Iris pigment epithelial cell (primary cell): ENCODE data around the gene FAM83E.
"Not testable (repeated sequence)": the region's sequence is repeated elsewhere in the genome, so short reads cannot be mapped to it uniquely, and the experiment has no call there.

Source experiments
- DNase-seq: peaks from one replicate; pipeline ENCODE4 v3.0.0-alpha.2; 2011; ENCODE audit warnings: low read depth

FAM83E gene

DNA sequence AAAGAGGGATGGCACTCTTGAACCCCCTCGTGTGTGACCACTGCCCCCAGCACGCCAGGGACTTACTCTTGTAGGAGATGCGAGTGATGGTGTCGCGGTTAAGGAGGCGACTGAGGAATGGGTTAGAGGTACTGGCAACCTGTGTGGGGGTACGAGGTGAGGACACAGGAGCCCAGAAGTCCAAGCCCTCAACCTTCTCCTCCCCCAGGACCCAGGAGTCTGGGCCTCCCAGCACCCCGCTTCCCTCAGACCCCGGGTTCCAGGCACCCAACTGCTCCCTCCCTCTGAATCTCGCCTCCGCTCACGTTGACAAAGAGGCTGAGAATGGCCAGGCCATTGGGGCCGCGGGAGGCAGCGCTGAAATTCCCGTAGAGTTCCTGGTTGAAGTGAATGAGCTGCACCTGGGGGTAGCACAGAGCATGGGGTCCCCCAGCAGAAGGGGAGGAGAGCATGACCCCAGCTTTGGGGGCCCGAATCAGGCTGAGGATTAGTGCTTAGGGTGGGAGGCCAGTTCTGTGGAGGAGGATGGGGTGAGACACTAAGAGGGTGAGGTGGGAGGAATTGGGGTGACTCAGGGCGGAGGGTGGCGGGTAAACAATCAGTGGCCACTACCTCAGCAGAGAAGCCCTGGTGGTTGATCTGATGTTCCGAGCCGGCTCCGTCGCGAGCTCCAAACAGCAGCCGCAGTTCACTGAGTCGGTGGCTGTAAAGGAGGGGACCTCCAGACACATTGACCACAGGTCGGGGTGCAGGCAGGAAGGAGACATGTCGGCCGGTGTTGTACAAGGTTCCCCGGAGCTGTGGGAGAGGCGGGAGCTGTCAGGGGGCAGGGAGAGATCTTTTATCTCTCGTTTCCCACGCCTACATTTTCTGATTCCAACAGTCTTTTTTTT lies 24.9 kb upstream of the FAM83E start:
- DNase-seq: no peak

DNA sequence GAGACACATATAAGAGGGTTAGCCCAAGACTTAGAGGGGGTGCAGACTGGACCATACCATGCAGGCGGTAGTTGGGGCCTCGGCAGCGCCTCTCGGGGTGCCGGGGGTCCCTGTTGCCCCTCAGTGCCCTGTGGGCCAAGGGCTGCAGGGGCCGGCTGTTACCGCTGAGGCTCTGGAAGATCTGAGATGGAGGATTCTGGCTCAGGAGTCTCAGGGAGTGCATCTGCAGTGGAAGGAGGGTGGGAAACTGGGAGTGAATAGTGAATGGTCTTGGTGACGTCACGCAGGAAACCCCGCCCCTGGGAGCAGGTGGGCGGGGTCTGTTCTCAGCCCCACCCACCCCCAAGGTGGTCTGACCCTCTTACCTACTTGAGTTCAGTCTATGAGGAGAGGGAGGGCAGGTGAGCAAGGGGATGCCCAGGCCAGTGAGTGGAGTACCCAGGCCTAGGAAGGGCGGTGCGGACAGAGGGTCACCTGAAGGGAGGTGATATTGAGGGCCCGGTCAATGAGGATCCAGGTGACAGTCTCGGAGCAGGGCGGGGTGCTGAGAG lies 24.0 kb upstream of the FAM83E start:
- no peak for DNase-seq

DNA sequence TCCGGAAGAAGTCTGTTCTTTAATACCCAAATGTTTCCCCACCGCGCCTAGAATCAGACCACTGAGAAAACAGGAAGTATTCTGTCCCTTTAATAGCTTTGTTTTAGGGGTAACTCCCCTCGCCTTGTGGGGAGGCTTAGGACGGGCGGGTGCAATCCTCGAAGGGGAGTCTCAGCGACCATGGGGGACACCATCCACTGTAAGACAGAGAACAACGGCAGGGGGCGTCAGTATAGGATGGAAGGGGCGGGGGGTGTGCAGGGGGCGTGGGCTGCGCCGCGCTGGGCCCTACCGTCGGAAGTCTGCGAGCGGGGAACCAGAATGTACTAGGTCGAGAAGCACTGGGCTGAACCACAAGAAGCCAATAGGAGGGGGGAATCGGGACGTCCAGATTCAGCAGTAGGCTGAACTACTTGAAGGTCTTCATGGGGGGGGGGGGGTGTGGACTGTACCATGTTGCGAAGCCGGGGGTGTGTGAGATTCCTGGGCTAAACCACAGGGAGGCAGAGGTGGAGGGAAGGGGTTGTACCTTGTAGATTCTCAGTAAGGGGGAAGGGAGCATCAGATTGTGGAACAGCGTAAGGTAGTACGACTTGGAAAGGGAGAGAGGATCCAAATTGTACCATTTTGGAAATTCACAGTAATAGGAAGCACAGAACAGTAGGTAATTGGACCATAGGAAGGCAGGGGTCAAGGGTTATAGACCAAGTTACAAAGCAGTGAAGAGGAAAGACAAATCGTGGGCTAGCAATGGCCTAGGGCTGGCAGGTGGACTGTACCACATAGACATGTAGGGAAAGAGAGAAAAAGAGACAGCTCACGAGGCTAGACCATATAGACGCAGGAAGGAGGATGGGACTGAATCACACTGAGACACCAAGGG lies 23.3 kb upstream of the FAM83E start:
- peak; percentile 97 for DNase-seq

DNA sequence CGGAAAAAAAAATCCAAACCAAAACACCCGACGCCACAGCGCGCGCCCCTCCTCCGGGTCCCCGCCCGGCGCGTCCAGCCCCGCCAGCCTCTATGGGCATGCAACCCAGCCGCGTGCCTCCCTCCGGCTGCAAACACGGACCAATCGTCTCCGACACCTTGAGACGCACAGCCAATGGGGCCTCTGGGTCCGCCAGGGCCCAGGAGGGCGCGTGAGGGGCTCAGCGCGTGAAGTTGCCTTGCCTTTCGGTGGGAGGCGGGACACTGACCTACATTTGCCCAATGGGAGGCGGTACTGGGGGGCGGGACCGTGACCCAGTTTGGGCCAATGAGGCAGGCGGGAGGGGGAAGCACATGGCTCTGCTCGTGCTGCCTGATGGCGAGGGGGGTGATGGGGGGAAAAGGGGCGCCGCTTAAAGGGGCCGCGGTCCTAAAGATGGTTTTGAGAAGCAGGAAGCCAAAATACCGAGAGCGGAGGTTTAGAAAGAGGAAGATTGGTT lies 22.6 kb upstream of the FAM83E start:
- DNase-seq: peak; percentile 99

DNA sequence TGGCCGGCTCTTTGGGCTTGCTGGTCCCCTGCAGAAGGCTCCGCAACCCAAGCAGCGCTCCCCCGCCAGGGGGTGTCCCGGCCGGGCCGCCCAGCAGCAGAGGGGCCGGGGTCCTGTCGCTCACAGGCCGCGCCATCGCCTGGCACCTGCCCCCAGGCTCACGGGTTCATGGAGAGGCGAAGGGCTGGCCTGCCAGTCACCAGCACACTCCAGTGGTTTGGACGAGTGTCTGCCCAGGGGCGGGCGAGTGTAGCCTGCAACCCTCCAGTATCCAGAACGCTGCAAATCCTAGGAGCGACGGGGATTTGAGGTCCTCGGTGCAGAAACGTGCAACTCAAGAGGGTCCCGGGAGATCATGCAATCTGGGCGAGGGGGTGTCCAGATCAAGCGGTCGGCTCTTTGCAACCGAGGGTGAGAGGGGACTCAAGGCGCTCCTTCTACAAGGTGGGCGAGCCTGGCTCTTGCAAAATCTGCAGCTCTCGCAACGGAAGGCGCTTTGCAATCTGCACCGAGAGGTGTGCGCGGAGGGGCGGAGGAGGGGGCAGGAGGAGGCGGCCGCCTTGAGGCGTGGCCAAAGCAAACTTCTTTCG lies 22.1 kb upstream of the FAM83E start, which contains the start of gene DBP:
Gene DBP (minus strand): TSS at position 521 of the 590 bp plus-strand sequence. CDS start 385 bp downstream, at position 136.
- DNase-seq: no peak

DNA sequence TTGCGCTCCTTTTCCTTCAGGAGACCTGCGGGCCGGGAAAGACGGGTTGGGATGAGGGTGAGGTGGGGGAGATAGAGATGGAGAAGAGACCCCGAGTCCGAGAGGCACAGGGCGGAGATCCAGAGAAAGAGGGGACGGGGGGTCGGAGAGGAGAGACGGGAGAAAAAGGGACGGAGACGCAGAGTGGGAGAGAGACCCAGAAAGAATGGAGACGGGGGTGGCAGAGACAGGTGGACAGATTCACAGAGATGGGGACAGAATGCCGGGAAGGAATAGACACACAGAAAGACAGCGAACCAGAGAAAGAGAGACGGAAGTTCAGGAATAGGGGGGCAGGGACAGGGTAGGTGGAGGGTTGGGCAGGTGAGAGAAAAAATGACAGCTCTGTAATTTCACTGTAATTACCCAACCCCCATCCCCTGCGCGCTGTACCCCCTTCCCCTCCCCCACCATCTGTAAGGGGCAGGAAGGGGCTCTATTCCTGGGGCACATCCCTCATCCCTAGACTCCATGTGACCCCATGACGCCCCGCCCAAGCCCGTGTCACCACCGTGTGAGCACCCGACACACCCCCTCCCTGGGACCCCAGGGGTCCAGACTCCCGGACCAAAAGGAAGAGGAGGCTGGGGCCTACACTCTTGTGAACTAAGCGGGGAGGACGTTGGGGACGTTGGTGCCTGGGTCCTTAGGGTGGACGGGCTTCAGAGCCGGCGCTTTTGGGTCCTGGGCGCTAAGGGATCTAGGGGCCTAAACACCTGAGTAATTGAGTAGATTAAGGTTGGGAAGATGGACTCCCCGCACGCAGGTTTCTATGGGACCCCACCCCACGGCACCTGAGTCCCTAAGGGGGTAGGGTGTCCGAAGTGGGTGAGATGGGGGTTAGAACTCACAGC lies 21.3 kb upstream of the FAM83E start:
- no peak for DNase-seq

DNA sequence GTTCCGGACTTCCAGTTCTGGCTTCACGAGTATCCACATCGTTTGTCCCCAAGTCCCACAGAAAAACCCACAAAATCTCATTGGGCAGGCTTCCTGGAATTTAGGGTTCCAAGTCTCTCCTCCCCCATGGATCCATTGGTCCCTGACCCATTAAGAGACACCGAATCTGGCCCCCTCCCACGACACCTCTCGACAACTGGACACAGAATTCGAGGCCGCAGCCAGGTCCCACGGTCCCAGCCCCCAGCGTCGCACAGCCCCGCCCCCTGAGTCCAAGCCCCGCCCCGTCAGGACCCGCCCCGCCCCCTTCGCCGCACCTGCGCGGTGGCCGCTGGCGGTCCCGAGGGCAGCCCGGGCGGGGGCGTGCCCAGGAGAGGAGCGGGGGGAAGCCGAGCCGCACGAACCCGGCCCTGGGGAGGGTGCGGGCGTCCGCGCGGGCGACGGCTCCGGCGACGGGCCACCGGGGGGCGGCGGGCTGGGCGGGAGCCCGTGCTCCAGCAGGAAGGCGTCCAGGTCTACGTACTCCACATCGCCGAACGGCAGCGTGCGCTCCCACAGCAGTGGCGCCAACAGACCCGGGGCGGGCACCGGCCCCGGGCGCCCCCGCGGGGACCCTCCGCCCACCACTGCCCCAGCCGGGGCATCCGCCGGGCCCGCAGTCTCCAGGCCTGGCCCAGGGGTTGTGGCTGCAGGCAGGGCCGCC lies 20.5 kb upstream of the FAM83E start:
- no peak for DNase-seq

DNA sequence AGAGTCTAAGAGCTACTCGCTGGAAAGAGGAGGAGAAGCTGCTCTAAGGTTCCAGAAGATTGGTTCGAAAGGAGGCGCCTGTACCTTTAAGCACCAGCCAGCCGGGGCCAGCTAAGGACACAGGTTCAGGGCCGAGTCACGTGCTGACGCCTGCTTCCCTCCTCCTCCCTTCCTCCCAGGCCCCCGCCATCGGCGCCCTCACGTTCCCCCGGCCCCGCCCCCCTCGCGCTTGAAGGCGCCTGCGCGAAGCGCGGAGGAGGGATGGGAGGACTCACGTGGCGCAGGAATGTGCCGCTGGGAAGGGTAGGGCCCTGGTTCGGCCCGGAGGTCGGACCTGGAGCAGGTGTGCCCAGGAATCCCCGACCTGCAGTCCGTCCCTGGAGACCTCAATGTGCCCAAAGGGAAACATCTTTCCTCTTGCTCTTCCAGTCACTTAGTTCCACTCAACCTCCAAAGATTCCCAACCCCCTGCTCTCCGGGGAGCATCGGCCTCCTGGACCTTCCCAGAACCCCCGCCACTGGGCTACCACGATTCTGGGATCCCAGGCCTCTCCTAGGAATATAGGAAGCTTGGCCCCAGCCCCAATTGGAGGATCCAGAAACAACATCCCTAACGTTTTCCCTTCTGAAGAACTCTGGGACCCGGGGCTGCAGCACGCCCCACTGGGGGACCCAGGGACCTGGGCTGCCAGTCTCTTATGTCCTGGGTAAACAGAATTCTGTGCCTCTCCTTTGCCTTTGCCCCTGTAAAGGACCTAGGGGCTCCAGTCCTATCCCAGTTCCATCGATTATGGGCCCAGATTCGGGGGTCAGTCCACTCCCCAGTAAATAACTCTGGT lies 19.8 kb upstream of the FAM83E start:
- DNase-seq: peak; percentile 93

DNA sequence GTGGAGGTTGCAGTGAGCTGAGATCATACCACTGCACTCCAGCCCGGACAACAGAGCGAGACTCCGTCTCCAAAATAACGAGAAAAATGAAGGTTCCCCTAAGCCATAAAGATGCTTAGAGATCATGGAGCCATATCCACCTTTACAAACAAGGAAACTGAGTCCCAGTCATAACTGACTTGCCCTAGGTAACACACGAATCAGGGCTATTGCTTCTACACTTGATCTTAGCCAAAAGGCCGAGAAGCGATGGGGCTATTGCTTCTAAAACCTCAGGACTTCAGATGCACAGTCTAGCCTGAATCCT lies 19.1 kb upstream of the FAM83E start:
- no peak for DNase-seq

DNA sequence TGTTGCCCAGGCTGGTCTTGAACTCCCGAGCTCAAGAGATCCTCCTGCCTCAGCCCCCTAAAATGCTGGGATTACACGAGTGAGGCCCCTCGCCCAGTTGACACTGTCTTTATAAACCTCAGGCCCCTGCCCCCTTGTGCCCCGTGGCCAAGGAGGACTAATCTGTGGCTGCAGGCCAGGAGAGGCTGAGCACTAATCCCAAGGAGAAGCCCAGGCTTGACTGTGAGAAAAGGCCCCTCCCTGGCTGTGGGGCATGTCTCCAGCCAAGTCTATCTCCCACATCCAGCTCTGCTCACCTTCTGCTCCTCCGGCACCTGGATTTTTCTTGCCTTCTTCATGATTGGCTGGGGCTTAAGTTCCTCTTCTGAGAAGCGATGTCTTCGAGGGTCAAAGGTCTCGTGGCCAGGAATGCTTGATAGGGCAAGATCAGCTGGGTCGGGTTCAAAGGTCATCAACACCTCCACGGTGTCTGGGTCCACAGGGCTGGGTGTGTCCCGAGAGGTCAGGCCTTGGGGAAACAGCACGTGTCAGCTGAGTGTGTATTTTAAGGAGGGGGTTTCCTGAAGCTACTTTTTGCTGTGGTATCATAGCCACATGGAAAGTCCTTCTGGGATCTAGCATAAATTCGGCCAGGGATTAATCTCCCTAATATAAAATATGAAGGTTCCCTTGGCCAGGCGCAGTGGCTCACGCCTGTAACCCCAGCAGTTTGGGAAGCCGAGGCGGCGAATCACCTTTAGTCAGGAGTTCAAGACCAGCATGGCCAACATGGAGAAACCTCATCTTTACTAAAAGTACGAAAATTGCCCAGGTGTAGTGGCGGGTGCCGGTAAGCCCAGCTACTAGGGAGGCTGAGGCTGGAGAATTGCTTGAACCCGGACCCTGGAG lies 18.5 kb upstream of the FAM83E start:
- DNase-seq: no peak

DNA sequence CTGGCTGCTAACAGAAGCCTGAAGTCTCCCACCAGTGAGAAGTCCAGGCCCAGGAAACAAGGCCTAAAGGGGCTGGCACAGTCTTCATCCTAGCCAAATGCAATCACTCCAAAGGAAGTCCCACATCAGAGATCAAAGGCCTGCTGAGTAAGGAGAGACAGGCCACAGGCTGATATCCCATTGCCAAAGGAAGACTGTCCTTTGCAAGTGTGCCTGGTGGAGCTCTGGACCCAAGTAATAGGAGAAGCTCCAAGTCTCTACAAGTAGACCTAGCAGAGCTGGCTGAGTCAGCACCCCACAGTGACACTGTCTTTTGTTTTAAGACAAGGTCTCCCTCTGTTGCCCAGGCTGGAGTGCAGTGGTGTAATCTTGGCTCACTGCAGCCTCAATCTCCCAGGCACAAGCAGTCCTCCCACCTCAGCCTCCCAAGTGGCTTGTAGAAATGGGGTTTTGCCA lies 17.8 kb upstream of the FAM83E start:
- DNase-seq: no peak

DNA sequence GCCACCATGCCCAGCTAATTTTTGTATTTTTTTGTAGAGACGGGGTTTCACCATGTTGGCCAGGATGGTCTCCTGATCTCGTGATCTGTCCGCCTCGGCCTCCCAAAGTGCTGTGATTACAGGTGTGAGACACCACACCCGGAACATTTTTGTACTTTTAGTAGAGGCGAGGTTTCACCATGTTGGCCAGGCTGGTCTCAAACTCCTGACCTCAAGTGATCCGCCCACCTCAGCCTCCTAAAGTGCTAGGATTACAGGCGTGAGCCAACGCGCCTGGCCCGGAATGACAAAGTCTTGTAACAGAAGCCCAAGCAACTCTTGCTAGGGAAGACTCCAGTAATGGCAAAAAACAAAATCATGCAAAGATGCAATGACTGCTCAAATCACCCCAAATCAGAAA lies 17.4 kb upstream of the FAM83E start:
- not testable (repeated sequence) for DNase-seq

DNA sequence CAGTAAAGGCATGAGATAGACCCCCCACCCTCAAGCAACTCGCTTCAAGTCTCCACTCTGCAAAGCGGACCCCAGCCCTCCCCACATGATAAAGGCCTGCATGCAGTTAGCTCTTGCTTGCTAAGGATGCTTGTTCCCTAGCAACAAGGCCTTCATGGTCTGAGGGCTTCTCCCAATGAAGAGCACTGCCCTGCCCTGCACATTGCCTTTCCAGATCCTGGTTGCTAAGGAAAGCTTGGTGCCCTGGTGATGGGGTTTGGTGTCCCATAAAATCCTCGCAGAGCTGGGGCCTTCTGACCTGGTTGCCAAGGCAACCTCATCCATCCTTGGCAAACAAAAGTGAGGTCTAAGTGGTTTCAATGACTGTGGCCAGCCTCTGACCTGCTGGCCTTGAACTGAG lies 16.3 kb upstream of the FAM83E start:
- DNase-seq: no peak

DNA sequence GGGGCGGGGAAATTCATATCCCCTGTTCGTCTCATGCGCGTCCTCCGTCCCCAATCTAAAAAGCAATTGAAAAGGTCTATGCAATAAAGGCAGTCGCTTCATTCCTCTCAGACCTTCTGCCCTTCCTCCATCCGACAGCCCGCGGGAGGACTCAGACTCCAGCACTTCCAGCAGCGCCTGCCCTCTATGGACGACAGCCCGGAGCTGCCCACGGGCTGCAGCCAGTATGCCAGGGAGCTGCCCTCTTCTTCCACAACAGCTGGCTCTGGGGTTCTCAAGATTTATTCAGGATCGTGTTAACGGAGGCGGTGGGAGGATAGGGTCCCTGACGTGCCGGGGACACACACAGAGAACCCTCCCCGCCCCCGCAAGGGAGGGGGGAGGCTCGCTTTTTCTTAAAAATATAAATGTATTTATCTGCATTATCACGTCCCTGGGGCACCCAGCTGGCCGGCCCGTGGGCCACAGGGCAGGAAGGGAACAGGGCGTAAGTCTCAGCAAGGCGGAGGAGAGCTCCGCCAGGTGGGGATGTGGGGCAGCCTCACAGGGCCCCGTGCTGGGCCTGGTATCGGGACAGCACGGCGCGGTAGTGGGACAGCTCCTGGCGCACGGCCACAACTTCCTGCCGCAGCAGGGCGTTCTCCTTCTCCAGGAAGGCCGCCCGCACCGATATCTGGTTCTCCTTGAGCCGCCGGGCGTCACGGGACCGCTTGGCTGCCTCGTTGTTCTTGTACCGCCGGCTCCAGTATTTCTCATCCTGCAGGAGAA lies 15.6 kb upstream of the FAM83E start:
- DNase-seq: peak; percentile 46

DNA sequence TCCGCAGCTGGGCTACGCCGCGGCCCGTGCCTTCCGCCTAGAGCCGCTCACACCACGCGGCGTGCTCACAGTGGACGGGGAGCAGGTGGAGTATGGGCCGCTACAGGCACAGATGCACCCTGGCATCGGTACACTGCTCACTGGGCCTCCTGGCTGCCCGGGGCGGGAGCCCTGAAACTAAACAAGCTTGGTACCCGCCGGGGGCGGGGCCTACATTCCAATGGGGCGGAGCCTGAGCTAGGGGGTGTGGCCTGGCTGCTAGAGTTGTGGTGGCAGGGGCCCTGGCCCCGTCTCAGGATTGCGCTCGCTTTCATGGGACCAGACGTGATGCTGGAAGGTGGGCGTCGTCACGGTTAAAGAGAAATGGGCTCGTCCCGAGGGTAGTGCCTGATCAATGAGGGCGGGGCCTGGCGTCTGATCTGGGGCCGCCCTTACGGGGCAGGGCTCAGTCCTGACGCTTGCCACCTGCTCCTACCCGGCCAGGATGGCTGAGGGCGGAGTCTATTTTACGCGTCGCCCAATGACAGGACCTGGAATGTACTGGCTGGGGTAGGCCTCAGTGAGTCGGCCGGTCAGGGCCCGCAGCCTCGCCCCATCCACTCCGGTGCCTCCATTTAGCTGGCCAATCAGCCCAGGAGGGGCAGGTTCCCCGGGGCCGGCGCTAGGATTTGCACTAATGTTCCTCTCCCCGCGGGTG lies 14.9 kb upstream of the FAM83E start:
- peak; percentile 67 for DNase-seq

DNA sequence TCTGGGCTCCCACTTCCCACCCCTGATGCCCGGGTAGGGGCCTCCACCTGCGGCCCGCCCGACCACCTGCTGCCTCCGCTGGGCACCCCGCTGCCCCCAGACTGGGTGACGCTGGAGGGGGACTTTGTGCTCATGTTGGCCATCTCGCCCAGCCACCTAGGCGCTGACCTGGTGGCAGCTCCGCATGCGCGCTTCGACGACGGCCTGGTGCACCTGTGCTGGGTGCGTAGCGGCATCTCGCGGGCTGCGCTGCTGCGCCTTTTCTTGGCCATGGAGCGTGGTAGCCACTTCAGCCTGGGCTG lies 14.4 kb upstream of the FAM83E start:
- DNase-seq: no peak
